ENCODE data around the gene PARP15.
"Not testable (repeated sequence)": the region's sequence is repeated elsewhere in the genome, so short reads cannot be mapped to it uniquely, and the experiment has no call there.

- not testable (repeated sequence) for TF ChIP-seq CTCF (IDR thresholded peaks at IDR 0.05 in 8 of 11, conservative IDR thresholded peaks at IDR 0.05 in 3 of 11); POLR2A (IDR thresholded peaks at IDR 0.05)
Observed at GRCh38 chr3:122682778-122683411, 105.4 kb downstream of the PARP15 start.
